NCI-H1105 treated with DMSO at 0.1 percent for 48 hours (cell line): ENCODE data around the gene PDE6D.

ENCODE experiments used
- DNase-seq: peaks from one replicate; lab custom pipeline; 2025; lab: John Stamatoyannopoulos, UW

Gene PDE6D

GRCh38 chr2:231682603-231683291 lies 98.3 kb downstream of the PDE6D start:
- peak; percentile 45 for DNase-seq
